ENCODE data around the gene DGKB.

GRCh38 chr7:14209896-14210484 is 692.6 kb downstream of the DGKB start:
- TF ChIP-seq EZH2phosphoT487 (IDR thresholded peaks at IDR 0.05; ENCODE audit: low read length) (no peak), CTCF (IDR thresholded peaks at IDR 0.05; ENCODE audit: low read length) (no peak), EZH2 (optimal IDR thresholded peaks at IDR 0.05; ENCODE audit: low read depth, low read length) (no peak)

All from MM.1S (cell line).